LNCAP (cell line): Measurements from ENCODE around the gene TMOD1.

Source experiments
- CTCF ChIP-seq: fragments of 450-650 bp; IDR thresholded peaks from 2 replicates; pipeline ENCODE4 v1.5.1; 2017; ENCODE audit warnings: mild to moderate bottlenecking

TMOD1 gene

GRCh38 chr9:97645720-97646119 lies 144.3 kb downstream of the TMOD1 start:
- no peak for TF ChIP-seq CTCF

- TF ChIP-seq CTCF: no peak
Measured at GRCh38 chr9:97647996-97648395, 146.5 kb downstream of the TMOD1 start.
